Measurements from ENCODE around the gene CLEC16A. TPM values are rescaled to one million over a fixed set of nuclear protein-coding genes. Genes with fewer than 3 reads are reported as not detected.

CLEC16A gene
- total RNA-seq, 1 experiment from 2014 or later = 10.8 TPM

DNA sequence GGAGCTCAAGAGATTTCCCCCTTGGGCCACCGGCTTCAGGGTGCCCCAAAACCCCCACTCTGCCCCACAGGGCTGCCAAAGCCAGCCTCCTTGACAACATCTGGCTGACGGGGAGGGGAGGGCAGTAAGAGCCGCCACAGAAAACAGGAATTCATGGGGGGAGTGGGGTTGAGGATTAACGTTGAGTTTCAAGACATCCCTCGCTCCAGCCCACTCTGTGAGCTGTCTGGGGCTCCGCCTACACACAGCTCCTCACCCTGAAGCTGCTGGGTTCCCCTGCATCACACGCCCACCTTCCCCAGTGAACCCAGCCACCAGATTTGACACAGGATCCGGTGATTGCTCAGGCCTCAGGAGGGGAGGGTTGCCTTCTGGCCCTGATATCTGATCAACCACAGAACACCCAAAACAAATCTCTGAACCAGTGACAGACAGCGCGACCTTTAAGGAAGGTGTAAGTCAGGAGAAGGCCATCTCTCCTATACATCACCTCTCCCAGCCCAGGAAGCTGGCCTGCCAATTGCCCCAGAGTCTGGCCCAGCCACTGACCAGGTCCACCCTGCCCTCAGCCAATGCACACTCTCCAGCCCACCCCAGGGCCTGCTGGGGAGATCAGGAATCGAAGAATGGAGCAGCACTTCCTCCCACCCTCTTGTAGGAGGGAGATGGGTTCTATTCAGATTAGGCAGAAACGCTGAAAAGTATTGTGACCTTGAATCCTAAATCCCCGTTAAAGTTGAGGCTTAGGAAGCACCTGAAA lies 132.1 kb downstream of the CLEC16A start:
- DNase-seq (ENCODE audit: extremely low read depth, low read depth) = no peak

DNA sequence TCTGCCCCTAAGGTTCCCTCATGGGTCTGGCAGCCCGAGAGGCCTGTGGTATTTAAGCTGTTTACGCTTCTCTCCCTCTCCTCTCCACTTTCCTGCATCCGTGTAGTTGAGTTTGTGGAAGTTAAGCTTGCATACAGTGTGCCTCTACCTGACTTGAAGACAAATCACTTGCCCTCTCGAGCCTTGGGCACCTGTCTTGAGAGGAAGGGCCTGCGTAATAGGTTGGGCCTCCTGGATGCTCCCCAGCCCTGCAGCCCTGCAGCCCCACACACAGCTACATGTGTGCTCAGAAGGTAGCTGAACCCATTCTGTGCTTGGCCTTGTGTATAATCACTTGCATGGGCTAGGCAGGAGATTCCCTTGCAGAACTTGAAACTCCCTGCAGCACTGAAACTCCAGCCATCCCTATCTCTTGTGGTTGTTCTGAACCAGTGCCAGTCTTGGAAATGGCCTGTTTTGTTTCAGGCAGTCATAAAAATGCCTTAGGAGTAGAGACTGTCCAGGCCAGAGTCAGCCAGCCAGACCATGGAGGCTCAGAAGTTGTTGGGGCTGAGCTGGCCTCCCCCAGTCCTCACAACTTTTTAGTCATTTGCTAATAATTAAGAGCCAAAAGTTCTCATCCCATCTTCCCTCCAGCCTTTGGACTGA lies 134.6 kb downstream of the CLEC16A start:
- DNase-seq (ENCODE audit: extremely low read depth, low read depth) = no peak

DNA sequence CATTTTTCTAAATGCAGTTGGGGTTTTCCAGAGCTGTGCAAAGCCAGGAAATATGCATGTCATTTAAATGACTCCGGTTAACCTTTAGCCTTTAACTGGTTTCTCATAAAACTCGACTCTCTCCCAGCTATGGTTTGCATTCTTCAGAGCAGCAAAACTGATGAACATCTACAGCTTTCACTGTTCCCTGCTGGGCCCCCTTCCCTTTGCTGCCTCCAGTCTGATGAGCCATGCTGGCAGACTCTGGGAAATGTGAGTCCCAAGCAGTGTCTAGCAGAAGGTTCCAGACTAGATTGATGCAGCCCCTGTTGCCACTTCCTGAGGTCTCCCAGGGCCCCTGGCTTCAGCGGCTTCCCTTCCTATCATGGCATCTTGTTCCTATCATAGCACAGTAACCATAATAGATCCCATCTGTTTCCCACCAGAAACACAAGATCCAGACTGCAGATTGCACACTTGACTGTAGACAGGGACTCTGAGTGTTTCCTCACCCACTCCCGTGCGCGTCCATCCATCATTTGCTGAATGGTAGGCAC lies 135.4 kb downstream of the CLEC16A start:
- no peak for DNase-seq (ENCODE audit: extremely low read depth, low read depth)

DNA sequence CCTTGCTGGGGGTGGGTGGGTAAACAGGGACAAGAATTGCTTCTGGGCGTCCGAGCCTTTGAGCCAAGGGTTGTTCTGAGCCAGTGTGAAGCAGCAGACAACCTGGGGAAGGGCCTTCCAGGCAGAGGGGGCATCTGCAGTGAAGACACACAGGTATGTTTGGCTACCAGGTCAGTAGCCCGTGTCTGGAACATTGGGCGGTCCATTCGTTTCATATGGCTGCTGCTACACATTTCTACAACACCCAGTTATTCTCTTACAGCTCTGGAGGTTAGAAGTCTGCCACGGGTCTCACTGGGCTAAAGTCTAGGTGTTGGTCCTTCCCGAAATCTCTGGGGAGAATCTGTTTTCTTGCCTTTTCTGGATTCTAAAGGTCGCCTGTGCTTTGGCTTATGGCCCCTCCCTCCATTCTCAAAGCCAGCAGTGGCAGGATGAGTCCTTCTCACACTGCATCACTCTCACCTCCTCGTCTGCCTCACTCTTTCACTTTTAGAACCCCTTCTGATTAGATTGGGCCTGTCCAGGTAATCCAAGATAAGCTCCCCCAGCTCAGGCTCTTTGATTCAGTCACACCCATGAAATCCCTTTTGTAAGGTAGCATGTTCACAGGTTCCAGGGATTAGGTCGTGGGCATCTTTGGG lies 136.1 kb downstream of the CLEC16A start:
- no peak for DNase-seq (ENCODE audit: extremely low read depth, low read depth)

DNA sequence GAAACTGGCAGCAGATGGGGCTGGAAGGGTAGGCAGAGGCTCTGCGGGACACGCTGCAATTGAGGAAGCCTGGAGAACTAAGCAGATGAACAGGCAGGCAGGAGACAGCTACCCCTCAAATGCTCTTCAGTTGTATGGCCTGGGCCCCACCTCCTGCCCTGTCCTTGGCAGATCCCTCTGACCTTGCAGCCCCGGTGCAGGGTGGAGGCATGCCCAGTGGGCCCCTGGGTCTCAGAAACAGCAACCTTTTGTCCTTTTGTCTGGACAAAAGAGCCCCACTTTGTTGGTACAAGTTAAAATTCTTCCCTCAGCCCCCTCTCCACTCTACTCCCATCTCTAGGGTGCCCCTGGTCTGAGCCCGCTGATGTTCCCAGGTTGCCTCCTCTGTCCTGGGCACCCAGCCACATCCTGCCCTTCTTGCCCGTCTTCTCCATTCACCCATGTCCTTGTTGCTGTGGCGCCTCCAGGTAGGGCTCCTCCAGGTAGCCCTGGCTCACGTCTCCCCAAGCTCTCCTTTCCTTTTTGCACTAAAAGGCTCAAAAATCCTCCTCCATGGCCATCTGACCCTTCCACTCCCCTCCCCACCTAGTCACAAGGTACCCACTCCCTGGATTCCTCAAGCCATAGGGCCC lies 136.8 kb downstream of the CLEC16A start:
- DNase-seq (ENCODE audit: extremely low read depth, low read depth) = no peak

DNA sequence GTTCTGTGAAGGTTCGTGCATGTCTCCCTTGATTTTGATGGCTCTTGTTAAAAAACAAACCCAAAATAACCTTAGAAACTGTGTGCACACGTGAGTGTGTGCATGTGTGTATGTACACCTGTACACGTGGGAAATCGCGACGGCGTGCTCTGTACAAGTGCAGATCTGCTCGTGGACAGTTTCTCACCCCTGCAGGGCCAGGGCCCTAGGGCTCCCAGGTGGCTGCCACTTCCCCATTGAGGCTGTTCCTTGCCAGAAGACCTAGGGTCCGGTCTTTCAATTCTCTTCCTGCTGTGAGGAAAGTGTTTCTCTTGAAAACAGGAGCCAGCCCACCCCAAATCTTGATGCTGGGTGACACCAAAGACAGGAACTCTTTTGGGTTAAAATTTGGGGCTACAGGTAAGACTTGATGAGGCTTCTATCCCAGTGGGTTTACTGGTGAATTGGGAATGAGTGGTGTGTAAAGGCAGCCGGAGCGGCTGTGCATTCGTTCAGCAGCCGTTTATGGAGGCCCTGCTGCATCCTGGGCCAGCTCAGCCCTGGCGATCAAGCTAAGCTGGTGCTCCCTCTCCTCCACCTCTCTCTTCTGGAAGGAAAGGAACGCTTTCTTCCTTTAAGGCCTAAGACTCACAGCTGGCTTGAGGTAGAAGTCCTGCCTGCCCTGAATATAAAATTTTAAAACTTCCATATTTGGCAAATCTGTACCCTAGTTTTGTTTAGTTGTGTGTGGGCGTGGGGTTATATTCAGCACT lies 137.9 kb downstream of the CLEC16A start:
- no peak for DNase-seq (ENCODE audit: extremely low read depth, low read depth)

DNA sequence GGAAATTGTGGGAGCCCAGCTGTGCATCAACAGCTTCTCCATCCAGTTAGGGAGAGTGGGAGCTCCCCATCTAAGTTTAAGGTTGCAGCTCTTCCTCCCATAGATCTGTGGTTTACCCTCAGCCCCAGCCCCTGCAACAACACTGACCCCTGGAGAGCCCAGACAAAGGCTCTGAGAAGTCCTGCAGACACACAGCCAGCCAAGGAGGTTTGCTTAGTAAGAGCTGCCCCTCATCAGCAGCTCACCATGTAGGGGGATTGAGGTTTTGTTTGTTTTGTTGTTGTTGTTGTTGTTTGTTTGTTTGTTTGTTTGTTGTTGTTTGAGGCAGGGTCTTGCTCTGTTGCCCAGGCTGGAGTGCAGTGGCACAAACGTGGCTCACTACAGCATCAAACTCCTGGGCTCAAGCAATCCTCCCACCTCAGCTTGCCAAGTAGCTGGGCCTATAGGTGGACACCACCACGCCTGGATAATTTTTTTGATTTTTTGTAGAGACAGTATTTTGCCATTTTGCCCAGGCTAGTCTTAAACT lies 138.6 kb downstream of the CLEC16A start:
- DNase-seq (ENCODE audit: extremely low read depth, low read depth) = no peak

DNA sequence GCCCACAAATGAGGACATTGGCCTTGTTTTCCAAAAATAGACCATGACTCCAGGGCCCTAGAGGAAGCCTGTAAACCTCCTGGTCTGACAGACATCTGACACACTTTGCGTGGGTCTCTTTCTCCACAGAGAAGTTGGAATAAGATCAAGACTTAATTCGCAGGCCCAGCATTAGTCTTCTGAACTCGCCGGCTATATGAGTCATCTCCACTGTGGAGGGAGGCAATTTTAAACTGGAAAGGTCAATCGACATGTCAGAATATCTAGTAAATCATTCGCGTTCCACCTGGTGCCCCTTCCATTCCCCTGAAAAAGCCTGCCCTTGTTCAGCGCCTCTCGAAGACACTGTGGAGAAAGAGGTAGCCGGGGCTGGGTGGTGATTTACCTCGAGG lies 140.1 kb downstream of the CLEC16A start:
- DNase-seq (ENCODE audit: extremely low read depth, low read depth) = no peak

DNA sequence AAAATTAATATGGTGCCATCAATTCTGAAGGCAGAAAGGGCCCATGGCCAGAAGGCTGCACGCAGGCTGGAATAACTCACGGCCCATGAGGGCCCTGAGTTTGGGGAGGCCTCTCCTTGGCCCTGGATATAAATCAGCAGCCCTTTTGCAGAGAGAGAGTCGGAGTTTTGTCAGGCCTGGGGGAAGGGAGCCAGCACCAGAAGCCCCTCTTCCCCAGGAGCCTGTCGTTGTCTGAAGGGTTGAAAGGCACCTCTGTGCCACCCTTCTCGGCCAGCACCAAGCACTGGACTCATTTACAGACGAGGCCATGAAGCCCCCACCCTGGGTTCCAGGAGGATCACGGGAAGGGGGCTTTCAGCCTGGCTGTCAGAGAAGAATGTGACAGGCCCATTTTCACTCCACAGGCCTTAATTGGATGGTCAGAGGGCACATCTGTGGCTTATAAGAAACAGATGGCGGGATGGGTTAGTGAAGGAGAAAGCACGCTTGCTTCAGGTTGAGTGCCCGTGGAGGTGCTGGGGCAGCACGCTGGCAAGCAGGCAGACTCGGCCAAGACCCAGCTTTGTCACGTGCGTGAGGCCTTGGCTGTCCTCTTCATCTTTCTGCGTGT lies 140.6 kb downstream of the CLEC16A start:
- no peak for DNase-seq (ENCODE audit: extremely low read depth, low read depth)

DNA sequence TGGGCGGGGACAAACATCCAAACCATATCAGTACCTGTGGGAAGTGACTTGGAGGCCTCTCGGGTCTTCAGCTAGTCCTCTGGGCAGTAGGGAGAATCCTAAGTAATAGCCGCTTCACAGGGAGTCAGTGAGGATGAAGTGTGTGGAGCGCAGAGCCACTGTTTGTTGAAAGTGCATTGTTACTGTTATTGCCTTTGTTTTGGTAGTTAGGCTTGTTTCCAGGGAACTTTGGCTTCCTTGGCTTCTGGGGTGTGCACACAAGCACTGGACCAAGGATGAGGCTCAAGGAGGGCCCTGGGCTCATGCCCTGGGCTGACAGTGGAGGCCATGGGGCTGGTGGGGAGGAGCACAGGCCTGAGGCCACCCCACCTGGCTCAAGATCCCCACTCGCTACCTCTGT lies 141.6 kb downstream of the CLEC16A start:
- DNase-seq (ENCODE audit: extremely low read depth, low read depth) = no peak

DNA sequence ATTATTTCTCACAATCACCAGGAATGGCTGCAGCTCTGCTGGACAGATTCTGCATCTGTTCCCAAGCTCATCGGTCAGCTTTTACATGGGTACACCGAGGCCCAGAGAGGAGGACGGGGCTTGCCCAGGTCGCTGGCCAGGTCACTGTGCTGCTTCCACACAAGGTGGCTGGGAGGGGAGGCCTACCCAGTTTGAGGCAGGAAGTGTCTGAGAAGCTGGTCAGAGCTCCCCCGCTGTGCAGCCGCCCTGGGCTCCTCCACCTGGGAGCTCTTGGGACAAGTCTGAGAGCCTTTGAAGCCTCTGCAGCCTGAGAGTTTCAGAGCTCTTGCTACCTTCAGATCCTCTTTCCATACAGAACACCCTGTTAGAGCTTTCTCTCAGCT lies 143.3 kb downstream of the CLEC16A start:
- no peak for DNase-seq (ENCODE audit: extremely low read depth, low read depth)

DNA sequence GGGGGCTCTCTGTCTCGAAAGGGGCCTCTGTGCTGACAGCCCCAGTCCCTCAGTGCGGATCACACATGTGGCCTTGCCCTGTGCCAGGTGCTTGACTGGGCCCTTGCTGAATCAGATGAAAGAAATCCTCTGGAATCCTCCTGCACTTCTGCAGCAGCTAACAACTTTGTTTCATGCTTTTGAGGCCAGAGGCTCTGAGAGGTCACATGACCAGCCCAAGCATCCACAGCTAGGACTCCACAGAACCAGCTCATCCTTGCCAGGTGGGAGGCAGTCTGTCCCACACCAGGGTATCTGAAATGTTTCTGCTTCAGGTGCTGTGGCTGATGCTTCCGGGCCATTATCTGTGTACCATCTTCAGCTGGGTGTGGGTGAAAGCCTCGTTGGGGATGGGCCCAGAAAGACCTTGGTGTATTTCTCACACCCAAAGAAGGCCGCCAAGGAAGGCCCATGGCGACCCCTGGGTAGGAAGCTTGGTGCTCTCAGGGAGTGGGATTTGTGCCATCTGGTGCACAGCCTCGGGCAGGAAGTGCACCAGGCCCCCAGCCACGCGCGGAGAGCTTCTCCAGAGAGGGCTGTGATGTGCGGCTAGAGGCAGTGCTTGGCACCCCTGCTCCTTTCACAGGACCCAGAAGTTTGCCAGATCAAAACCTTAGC lies 143.8 kb downstream of the CLEC16A start:
- no peak for DNase-seq (ENCODE audit: extremely low read depth, low read depth)

DNA sequence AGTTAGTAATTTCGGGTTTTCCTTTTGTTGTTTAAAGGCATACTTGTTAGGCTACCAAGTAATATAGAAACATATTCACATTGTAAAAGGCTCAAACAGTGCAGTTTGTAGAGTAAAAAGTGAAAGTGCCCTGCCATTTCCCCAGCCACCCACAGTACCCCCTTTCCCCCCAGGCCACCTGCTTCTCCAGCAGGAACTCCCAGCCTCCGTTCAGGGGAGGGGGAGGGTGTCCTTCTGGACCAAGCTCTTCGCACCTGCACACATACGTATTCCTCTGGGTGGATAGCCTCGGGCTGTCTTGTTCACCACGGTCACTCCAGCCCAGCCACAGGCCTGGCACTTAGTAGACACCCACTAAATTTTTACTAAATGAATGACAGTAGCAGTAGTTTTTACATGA lies 144.5 kb downstream of the CLEC16A start:
- no peak for DNase-seq (ENCODE audit: extremely low read depth, low read depth)

DNA sequence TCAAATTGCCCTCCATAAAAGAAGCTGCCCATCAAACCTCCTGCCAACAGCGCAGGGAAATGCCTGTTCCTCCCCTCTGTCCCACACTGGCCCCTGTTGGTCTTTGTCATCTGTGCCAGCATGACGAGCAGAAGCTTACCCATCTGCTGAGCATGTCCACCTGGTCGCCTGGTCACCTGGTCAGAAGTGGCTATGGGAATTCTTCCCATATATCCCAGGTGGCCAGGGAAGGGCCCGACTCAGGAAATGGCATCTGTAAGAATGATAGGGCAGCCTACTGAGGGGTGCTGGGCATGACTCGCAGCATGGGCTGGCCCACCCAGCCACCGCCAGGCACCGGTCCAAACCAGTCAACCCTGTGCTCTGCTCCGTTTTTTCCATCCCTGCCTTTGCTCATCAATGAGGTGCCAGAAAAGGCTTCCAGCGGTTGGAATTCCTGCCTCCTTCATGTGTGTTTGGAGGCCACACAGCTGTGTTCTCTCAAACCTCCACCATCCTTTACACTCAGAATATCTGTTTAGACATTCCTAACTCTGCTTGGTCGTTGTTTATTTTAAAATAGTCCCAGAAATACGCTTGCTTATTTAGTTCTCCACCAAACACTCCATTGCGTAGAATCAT lies 145.2 kb downstream of the CLEC16A start:
- DNase-seq (ENCODE audit: extremely low read depth, low read depth) = no peak

DNA sequence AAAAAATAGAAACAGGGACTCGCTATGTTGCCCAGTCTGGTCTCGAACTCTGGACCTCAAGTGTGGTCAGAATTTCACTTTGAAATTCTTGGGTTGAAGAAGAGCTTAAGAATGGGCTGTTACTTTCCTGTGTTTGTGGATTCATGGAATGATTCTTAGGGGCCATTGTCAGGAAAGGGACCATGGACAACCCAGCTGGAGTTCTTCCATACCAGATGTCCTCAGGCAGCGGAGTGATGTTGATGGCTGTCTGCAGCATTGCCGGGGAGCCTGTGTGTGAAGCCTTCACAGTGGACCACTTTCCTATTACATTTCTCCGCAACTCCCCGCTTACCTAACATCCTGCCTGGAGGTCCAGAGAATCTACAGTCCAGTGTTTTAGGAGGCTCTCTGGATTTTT lies 145.9 kb downstream of the CLEC16A start:
- no peak for DNase-seq (ENCODE audit: extremely low read depth, low read depth)

DNA sequence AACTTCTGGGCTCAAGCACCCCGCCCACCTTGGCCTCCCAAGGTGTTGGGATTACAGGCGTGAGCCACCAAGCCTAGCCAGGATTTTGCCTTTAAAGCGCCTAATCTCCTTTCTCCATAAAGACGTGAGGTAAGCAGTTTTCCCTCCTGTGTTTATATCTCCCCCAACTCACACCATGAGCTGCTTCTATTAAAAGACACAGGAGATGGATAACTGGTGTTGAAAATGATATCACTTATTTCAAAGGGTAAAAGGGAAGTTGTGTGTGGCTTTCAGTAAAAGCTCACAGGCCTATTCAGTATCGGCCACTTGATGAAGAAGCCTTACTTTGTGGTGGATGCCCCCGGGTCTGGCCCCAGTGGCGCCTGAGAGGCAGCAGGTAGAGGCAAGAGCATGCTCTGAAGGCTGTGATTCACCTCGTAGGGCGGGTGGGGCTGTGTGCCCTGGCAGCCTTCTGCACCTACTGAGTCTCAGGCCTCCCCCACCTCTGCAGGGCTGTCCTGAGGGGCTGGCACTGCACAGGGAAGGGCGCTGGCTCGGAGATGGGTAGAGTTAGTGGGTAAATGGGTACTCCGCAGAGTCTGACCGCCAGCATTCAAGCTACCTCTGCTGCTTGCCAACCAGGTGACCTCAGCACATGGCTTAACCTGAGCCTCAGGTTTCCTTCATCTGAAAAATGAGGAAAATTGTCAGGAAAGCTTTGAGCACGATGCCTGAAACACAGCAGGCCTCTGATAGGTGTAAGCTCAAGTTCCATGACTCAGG lies 146.8 kb downstream of the CLEC16A start:
- DNase-seq (ENCODE audit: extremely low read depth, low read depth) = no peak

DNA sequence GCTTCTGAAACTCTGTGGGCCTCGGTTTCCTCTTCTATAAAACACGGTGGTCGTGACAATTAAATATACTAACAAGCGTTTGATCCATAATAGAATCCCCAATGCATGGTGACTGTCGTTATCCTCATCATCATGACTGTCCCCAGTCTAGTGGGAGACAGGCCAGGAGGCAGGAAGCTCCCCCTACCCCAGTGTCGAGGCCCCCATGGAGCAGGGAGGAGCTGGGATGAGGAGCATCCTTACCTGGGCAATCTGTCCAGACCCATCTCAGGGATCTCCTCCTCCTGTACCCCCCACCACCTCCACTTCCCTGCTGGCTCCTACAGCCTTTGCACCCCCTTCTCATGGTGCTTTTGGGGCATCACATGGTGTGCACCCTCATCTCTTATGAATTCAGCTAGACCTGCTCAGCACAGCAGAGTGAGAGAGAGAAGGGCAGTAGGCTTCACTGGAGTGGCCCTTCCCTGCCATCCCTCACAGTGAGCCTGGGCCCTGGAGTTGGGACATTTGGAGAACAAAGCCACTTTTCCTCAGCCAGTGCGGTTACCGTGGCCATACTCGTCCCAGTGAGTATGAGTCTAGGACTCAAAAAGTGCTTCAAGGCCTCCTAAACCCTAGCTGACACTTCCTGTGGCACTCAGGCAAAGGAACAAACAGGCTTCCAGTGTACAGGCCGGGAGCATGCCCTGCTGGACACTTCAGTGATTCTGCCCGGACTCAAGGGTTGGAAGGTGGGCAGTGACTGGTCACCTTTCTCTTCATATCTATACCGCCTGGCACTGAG lies 148.6 kb downstream of the CLEC16A start:
- no peak for DNase-seq (ENCODE audit: extremely low read depth, low read depth)

Data from NCI-H460 (cell line).